ENCODE measurements around the gene HSD3B2.

DNA sequence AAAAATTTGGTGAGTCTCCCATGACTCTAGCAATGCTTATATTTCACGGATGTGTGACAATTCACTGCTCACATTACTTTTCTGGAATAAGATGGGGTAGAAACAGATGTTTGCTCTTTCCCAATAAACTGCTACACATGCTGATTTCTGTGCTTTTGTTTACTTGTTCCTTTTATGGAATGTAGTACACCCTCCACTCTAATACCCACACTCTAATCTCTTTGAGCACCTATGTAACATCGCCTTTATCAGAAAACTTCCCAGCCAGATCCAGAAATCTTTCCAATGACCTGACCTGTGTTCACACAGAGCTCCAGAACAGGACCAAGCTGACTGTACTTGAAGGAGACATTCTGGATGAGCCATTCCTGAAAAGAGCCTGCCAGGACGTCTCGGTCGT, 4.2 kb downstream of the HSD3B2 start:
- TF ChIP-seq, protein P1, sequence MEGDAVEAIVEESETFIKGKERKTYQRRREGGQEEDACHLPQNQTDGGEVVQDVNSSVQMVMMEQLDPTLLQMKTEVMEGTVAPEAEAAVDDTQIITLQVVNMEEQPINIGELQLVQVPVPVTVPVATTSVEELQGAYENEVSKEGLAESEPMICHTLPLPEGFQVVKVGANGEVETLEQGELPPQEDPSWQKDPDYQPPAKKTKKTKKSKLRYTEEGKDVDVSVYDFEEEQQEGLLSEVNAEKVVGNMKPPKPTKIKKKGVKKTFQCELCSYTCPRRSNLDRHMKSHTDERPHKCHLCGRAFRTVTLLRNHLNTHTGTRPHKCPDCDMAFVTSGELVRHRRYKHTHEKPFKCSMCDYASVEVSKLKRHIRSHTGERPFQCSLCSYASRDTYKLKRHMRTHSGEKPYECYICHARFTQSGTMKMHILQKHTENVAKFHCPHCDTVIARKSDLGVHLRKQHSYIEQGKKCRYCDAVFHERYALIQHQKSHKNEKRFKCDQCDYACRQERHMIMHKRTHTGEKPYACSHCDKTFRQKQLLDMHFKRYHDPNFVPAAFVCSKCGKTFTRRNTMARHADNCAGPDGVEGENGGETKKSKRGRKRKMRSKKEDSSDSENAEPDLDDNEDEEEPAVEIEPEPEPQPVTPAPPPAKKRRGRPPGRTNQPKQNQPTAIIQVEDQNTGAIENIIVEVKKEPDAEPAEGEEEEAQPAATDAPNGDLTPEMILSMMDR (IDR thresholded peaks at IDR 0.05) = no peak
- no peak for TF ChIP-seq POLR2AphosphoS5 (IDR thresholded peaks at IDR 0.05)
